Breast epithelium (tissue), 4 donors: Measurements from ENCODE around the gene PKIB. TPM values are rescaled to one million over a fixed set of nuclear protein-coding genes. Genes with fewer than 3 reads are reported as not detected.

Experiments used
- DNase-seq, 2 donors: peaks; one replicate each; pipeline ENCODE4 v3.0.0-alpha.2; 2019; ENCODE audit warnings: low spot score in 2 of 2
- H3K27ac ChIP-seq, 2 donors: fragments of 200-600 bp; sonication (generic) in 1 of 2; one replicate each; pipeline ENCODE4 v1.5.1; 2016 to 2019; ENCODE audit warnings: mild to moderate bottlenecking in 1 of 2
- H3K27me3 ChIP-seq, 2 donors: fragments of 200-600 bp; sonication (generic) in 1 of 2; one replicate each; pipeline versions ENCODE4 v1.5.1 to v1.6.0; 2017 to 2019; ENCODE audit warnings: control low read depth in 1 of 2, mild to moderate bottlenecking in 1 of 2
- H3K36me3 ChIP-seq: fragments of 200-600 bp; one replicate; pipeline ENCODE4 v1.5.1; 2019
- H3K4me1 ChIP-seq, 2 donors: fragments of 200-600 bp; sonication (generic); one replicate each; pipeline ENCODE4 v1.5.1; 2016 to 2019; ENCODE audit warnings: control low read depth in 1 of 2
- H3K4me3 ChIP-seq, 3 donors: fragments of 200-600 bp; sonication (generic); 1 replicate in 2 of 3; 2 replicates in 1 of 3; pipeline ENCODE4 v1.5.1; 2016 to 2019; ENCODE audit warnings: mild to moderate bottlenecking in 3 of 3, moderate library complexity in 2 of 3
- H3K9me3 ChIP-seq, 2 donors: fragments of 200-600 bp; sonication (generic) in 1 of 2; one replicate each; pipeline ENCODE4 v1.5.1; 2016 to 2019; ENCODE audit warnings: control low read depth in 1 of 2
- CTCF ChIP-seq, 3 donors: fragments of 450-650 bp; IDR thresholded peaks; one replicate each; pipeline ENCODE4 v1.5.1; 2016 to 2017; ENCODE audit warnings: antibody characterized with exemption in 3 of 3, mild to moderate bottlenecking in 3 of 3, moderate library complexity in 3 of 3
- POLR2A ChIP-seq: fragments of 450-650 bp; IDR thresholded peaks from one replicate; pipeline ENCODE4 v1.6.1; 2016; ENCODE audit warnings: antibody characterized with exemption, mild to moderate bottlenecking, moderate library complexity
- POLR2AphosphoS5 ChIP-seq, 3 donors: sonication (generic); formaldehyde crosslinking; IDR thresholded peaks; one replicate each; pipeline ENCODE4 v1.6.1; 2017; ENCODE audit warnings: antibody characterized with exemption in 3 of 3
- intact Hi-C: fragments of 100-400 bp; cut with DNase I; formaldehyde crosslinking; loops from one replicate; pipeline ENCODE4 v1.15.1; 2023; ENCODE audit warnings: low total_unique reads
- total RNA-seq, 3 donors: library from RNA; depleted of rRNA; stranded (reverse); fragments of >200 nt; gene quantifications; one replicate each; pipeline ENCODE4 v1.1.0, GENCODE V29; 2016

Gene PKIB
- total RNA-seq, 3 donors from 2014 or later = 1.6 to 33.5 (median 22.3) TPM

- no peaks in the 10 kb centered on the region for H3K27me3 ChIP-seq
- no peak overlapping the region for H3K4me3 ChIP-seq
- no peaks in the 10 kb centered on the region for H3K36me3 ChIP-seq
- no peak overlapping the region for H3K27ac ChIP-seq
- no peaks in the 10 kb centered on the region for H3K9me3 ChIP-seq
- intact Hi-C loops = no loop called here
- no peak for DNase-seq
- TF ChIP-seq POLR2AphosphoS5 (IDR thresholded peaks at IDR 0.05) (no peak), POLR2A (no peak), CTCF (IDR thresholded peaks at IDR 0.05) (no peak)
- H3K4me1 ChIP-seq = no peaks in the 10 kb centered on the region
Measured at GRCh38 chr6:122663981-122664380, 53.8 kb downstream of the PKIB start.

- no peak for TF ChIP-seq POLR2A
- H3K27ac ChIP-seq = no peak overlapping the region
- DNase-seq = no peak
- no peaks in the 10 kb centered on the region for H3K4me1 ChIP-seq
- intact Hi-C loops = no loop called here
- H3K4me3 ChIP-seq = no peak overlapping the region
- no peaks in the 10 kb centered on the region for H3K27me3 ChIP-seq
- no peaks in the 10 kb centered on the region for H3K9me3 ChIP-seq
- no peaks in the 10 kb centered on the region for H3K36me3 ChIP-seq
Measured at GRCh38 chr6:122665929-122666328, 55.7 kb downstream of the PKIB start.

GRCh38 chr6:122666418-122666817 is 56.2 kb downstream of the PKIB start:
- intact Hi-C loops = no loop called here
- Histone ChIP-seq H3K4me3 (no peak overlapping the region), H3K9me3 (no peaks in the 10 kb centered on the region), H3K27ac (no peak overlapping the region), H3K4me1 (no peaks in the 10 kb centered on the region), H3K27me3 (no peaks in the 10 kb centered on the region), H3K36me3 (no peaks in the 10 kb centered on the region)
- TF ChIP-seq POLR2AphosphoS5 (IDR thresholded peaks at IDR 0.05) = no peak
- TF ChIP-seq POLR2A = no peak
- no peak for TF ChIP-seq CTCF (IDR thresholded peaks at IDR 0.05)
- DNase-seq = no peak

GRCh38 chr6:122669418-122669817 is 59.2 kb downstream of the PKIB start:
- H3K27me3 ChIP-seq = no peaks in the 10 kb centered on the region
- intact Hi-C loops = no loop called here
- TF ChIP-seq CTCF (IDR thresholded peaks at IDR 0.05) (no peak), POLR2AphosphoS5 (IDR thresholded peaks at IDR 0.05) (no peak), POLR2A (no peak)

GRCh38 chr6:122669868-122670267 is 59.7 kb downstream of the PKIB start:
- intact Hi-C loops = no loop called here
- Histone ChIP-seq H3K4me1 (no peaks in the 10 kb centered on the region), H3K4me3 (no peak overlapping the region), H3K27me3 (no peaks in the 10 kb centered on the region), H3K9me3 (no peaks in the 10 kb centered on the region), H3K27ac (no peak overlapping the region), H3K36me3 (no peaks in the 10 kb centered on the region)
- no peak for DNase-seq
- TF ChIP-seq POLR2A = no peak

More at GRCh38 chr6:122669418-122669817, 59.2 kb downstream of the PKIB start:
- Histone ChIP-seq H3K4me1 (no peaks in the 10 kb centered on the region), H3K4me3 (no peak overlapping the region), H3K27ac (no peak overlapping the region), H3K9me3 (no peaks in the 10 kb centered on the region), H3K36me3 (no peaks in the 10 kb centered on the region)
- no peak for DNase-seq

GRCh38 chr6:122671251-122671650 is 61.0 kb downstream of the PKIB start:
- TF ChIP-seq POLR2A (no peak), CTCF (IDR thresholded peaks at IDR 0.05) (no peak), POLR2AphosphoS5 (IDR thresholded peaks at IDR 0.05) (no peak)
- Histone ChIP-seq H3K36me3 (no peaks in the 10 kb centered on the region), H3K4me3 (no peak overlapping the region), H3K27me3 (no peaks in the 10 kb centered on the region), H3K9me3 (no peaks in the 10 kb centered on the region), H3K27ac (no peak overlapping the region), H3K4me1 (no peaks in the 10 kb centered on the region)
- intact Hi-C loops = no loop called here
- no peak for DNase-seq
